Esophagus squamous epithelium (tissue), 5 donors: ENCODE results near the gene CTNNA3. TPM values are rescaled to one million over a fixed set of nuclear protein-coding genes. Genes with fewer than 3 reads are reported as not detected.

Experiments
- DNase-seq: peaks from one replicate; lab custom pipeline; 2025; lab: John Stamatoyannopoulos, UW
- H3K27ac ChIP-seq, 4 donors: fragments of 200-600 bp; sonication (generic); one replicate each; pipeline ENCODE4 v1.5.1; 2016 to 2019; ENCODE audit warnings: mild to moderate bottlenecking in 1 of 4
- H3K27me3 ChIP-seq, 4 donors: fragments of 200-600 bp; sonication (generic); 1 replicate in 3 of 4; 2 replicates in 1 of 4; pipeline versions ENCODE4 v1.5.1 to v1.6.0; 2017 to 2021; ENCODE audit warnings: antibody characterized with exemption in 1 of 4
- H3K36me3 ChIP-seq, 3 donors: fragments of 200-600 bp; sonication (generic); one replicate each; pipeline ENCODE4 v1.5.1; 2016 to 2019
- H3K4me1 ChIP-seq, 3 donors: fragments of 200-600 bp; sonication (generic); one replicate each; pipeline ENCODE4 v1.5.1; 2017 to 2019
- H3K4me3 ChIP-seq, 4 donors: fragments of 200-600 bp; sonication (generic); 1 replicate in 3 of 4; 2 replicates in 1 of 4; pipeline ENCODE4 v1.5.1; 2016 to 2019; ENCODE audit warnings: mild to moderate bottlenecking in 2 of 4, moderate library complexity in 1 of 4
- H3K9me3 ChIP-seq, 3 donors: fragments of 200-600 bp; sonication (generic); one replicate each; pipeline ENCODE4 v1.5.1; 2016 to 2019
- CTCF ChIP-seq, 6 experiments: fragments of 450-650 bp in 4 of 6; fragments of 200-600 bp in 2 of 6; sonication (generic) in 2 of 6; IDR thresholded peaks; one replicate each; pipeline ENCODE4 v1.5.1; 2016 to 2019; ENCODE audit warnings: antibody characterized with exemption in 6 of 6, mild to moderate bottlenecking in 4 of 6, moderate library complexity in 4 of 6
- POLR2A ChIP-seq, 4 donors: fragments of 450-650 bp; IDR thresholded peaks; one replicate each; pipeline ENCODE4 v1.6.1; 2017; ENCODE audit warnings: antibody characterized with exemption in 4 of 4, mild to moderate bottlenecking in 4 of 4, moderate library complexity in 3 of 4
- WGBS, 2 donors: methylation state at CpG; one replicate each; pipeline ENCODE4 v1.1.5; 2018; 5-methylcytosine and 5-hydroxymethylcytosine counted together
- intact Hi-C: fragments of 100-400 bp; cut with DNase I; formaldehyde crosslinking; loops from one replicate; pipeline ENCODE4 v1.15.0; 2022
- total RNA-seq, 4 donors: library from RNA; depleted of rRNA; stranded (reverse); fragments of >200 nt; gene quantifications; one replicate each; pipeline ENCODE4 v1.1.0, GENCODE V29; 2016
- donor health status: DM: yes; HTN: yes; CAD: no.

The CTNNA3 gene
- total RNA-seq, 4 donors from 2014 or later: 0.29 to 1.9 (median 0.61) TPM; not detected in 1

- H3K9me3 ChIP-seq: no peaks in the 10 kb centered on the region
- TF ChIP-seq POLR2A (IDR thresholded peaks at IDR 0.05) (no peak), CTCF (IDR thresholded peaks at IDR 0.05) (no peak)
- no peak overlapping the region for H3K4me3 ChIP-seq
- H3K27ac ChIP-seq: no peak overlapping the region
- intact Hi-C loops: no loop called here
- no peak for DNase-seq
- no peaks in the 10 kb centered on the region for H3K4me1 ChIP-seq
- H3K36me3 ChIP-seq: no peaks in the 10 kb centered on the region
- no peaks in the 10 kb centered on the region for H3K27me3 ChIP-seq
Observed at GRCh38 chr10:67308912-67309311, 387.1 kb downstream of the CTNNA3 start.

GRCh38 chr10:67306588-67307205 is 389.3 kb downstream of the CTNNA3 start:
- DNase-seq: no peak
- Histone ChIP-seq H3K4me3 (no peak overlapping the region), H3K36me3 (no peaks in the 10 kb centered on the region), H3K27ac (no peak overlapping the region), H3K4me1 (no peaks in the 10 kb centered on the region), H3K27me3 (no peaks in the 10 kb centered on the region), H3K9me3 (no peaks in the 10 kb centered on the region)
- TF ChIP-seq POLR2A (IDR thresholded peaks at IDR 0.05) (no peak), CTCF (IDR thresholded peaks at IDR 0.05) (peak in 2 of 6 experiments; percentile 7 to 19)
- intact Hi-C loops: no loop called here
- WGBS, 2 donors: 81 to 82% methylated on average over 2 of the region's 2 CpGs

- TF ChIP-seq CTCF (IDR thresholded peaks at IDR 0.05) (no peak), POLR2A (IDR thresholded peaks at IDR 0.05) (no peak)
- H3K4me3 ChIP-seq: no peak overlapping the region
- H3K27me3 ChIP-seq: no peaks in the 10 kb centered on the region
- H3K27ac ChIP-seq: no peak overlapping the region
- no peak for DNase-seq
- WGBS, 2 donors: 86 to 93% methylated on average over 3 of the region's 3 CpGs
- H3K9me3 ChIP-seq: no peaks in the 10 kb centered on the region
- H3K36me3 ChIP-seq: no peaks in the 10 kb centered on the region
- H3K4me1 ChIP-seq: no peaks in the 10 kb centered on the region
- intact Hi-C loops: loop anchor here (5.0 kb wide), 1 partner anchor 205 kb away; no protein-coding TSS in a partner anchor
Observed at GRCh38 chr10:67302701-67303100, 393.3 kb downstream of the CTNNA3 start.

GRCh38 chr10:67299761-67300160 is 396.2 kb downstream of the CTNNA3 start:
- H3K4me1 ChIP-seq: no peaks in the 10 kb centered on the region
- H3K9me3 ChIP-seq: no peaks in the 10 kb centered on the region
- no peak overlapping the region for H3K4me3 ChIP-seq
- no peak overlapping the region for H3K27ac ChIP-seq
- TF ChIP-seq CTCF (IDR thresholded peaks at IDR 0.05) (no peak), POLR2A (IDR thresholded peaks at IDR 0.05) (no peak)
- intact Hi-C loops: loop anchor here (5.0 kb wide), 1 partner anchor 208 kb away; no protein-coding TSS in a partner anchor
- WGBS, 2 donors: 40 to 71% methylated on average over 1 of the region's 1 CpG
- H3K27me3 ChIP-seq: no peaks in the 10 kb centered on the region
- no peaks in the 10 kb centered on the region for H3K36me3 ChIP-seq
- no peak for DNase-seq

- Histone ChIP-seq H3K9me3 (no peaks in the 10 kb centered on the region), H3K4me1 (no peaks in the 10 kb centered on the region), H3K4me3 (no peak overlapping the region), H3K27ac (no peak overlapping the region), H3K36me3 (no peaks in the 10 kb centered on the region), H3K27me3 (no peaks in the 10 kb centered on the region)
- TF ChIP-seq POLR2A (IDR thresholded peaks at IDR 0.05) (no peak), CTCF (IDR thresholded peaks at IDR 0.05) (no peak)
- no peak for DNase-seq
- intact Hi-C loops: no loop called here
- WGBS, 2 donors: 80 to 83% methylated on average over 4 of the region's 4 CpGs
Observed at GRCh38 chr10:67297637-67298181, 398.3 kb downstream of the CTNNA3 start.
